Measurements from ENCODE around the gene MACROD1.

- TF ChIP-seq CTCF (IDR thresholded peaks at IDR 0.05) = no peak
- no peak for TF ChIP-seq ZFX (IDR thresholded peaks at IDR 0.05; ENCODE audit: borderline replicate concordance)
Observed at GRCh38 chr11:64042301-64042700, 123.6 kb downstream of the MACROD1 start.
